DMS 273 (cell line): ENCODE results near the gene TRHDE.

Source experiments
- DNase-seq: peaks from one replicate; lab custom pipeline; 2025; ENCODE audit not compliant: unreplicated experiment; lab: John Stamatoyannopoulos, UW

TRHDE gene, protein sequence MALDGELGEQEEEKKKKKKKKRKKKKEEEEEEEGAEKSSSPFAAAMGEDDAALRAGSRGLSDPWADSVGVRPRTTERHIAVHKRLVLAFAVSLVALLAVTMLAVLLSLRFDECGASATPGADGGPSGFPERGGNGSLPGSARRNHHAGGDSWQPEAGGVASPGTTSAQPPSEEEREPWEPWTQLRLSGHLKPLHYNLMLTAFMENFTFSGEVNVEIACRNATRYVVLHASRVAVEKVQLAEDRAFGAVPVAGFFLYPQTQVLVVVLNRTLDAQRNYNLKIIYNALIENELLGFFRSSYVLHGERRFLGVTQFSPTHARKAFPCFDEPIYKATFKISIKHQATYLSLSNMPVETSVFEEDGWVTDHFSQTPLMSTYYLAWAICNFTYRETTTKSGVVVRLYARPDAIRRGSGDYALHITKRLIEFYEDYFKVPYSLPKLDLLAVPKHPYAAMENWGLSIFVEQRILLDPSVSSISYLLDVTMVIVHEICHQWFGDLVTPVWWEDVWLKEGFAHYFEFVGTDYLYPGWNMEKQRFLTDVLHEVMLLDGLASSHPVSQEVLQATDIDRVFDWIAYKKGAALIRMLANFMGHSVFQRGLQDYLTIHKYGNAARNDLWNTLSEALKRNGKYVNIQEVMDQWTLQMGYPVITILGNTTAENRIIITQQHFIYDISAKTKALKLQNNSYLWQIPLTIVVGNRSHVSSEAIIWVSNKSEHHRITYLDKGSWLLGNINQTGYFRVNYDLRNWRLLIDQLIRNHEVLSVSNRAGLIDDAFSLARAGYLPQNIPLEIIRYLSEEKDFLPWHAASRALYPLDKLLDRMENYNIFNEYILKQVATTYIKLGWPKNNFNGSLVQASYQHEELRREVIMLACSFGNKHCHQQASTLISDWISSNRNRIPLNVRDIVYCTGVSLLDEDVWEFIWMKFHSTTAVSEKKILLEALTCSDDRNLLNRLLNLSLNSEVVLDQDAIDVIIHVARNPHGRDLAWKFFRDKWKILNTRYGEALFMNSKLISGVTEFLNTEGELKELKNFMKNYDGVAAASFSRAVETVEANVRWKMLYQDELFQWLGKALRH

GRCh38 chr12:72272091-72272661 is at the start of gene TRHDE:
TSS of gene TRHDE (plus strand) at chr12:72272370. CDS start at chr12:72272644, 274 bp downstream.
- DNase-seq = peak; percentile 60

GRCh38 chr12:72226510-72226909 is 45.7 kb upstream of the TRHDE start:
- DNase-seq = no peak

- DNase-seq = no peak
Measured at GRCh38 chr12:72228424-72228823, 43.7 kb upstream of the TRHDE start.

DNA sequence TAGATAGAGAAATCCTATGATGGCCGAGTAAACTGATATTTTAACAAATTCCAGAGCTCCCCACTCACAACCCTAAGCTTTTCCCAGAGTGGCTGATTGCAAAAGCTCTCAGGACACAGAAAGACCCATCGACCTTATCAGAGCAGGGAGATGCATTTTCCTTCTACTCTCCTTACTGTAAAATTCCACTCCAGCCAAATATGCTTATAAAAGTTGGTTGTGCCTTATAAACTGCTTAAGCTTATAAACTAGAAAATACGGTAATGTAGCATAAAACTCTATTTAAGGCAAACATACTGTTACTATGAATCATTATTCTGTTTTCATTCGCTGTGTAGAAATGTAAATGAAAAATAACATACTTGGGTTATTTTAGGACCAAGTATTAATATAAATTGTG is 41.6 kb upstream of the TRHDE start:
- DNase-seq = no peak

GRCh38 chr12:72234886-72235285 is 37.3 kb upstream of the TRHDE start:
- no peak for DNase-seq

GRCh38 chr12:72236071-72236705 is 36.0 kb upstream of the TRHDE start:
- no peak for DNase-seq

- DNase-seq = no peak
Measured at GRCh38 chr12:72241552-72241951, 30.6 kb upstream of the TRHDE start.

GRCh38 chr12:72242946-72243345 is 29.2 kb upstream of the TRHDE start:
- DNase-seq = no peak

DNA sequence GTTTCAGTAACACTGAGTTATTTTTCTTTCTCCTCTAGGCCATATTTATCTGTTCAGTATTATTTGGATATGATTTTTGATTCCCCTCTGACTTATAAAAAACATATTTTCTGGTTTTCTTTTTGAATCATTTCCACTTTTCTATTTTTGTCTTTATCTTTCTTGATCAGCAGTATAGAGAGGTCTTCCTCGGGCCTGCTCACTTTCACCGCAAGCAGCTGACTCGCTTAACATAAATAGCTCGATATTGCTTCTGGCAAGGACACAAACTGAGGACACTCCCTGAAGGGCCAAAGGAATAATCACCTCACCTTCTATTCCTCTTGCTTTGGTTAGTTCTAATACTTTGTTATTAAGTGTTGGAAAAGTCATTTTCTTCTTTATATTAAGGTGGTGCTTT is 25.8 kb upstream of the TRHDE start:
- DNase-seq = no peak

DNA sequence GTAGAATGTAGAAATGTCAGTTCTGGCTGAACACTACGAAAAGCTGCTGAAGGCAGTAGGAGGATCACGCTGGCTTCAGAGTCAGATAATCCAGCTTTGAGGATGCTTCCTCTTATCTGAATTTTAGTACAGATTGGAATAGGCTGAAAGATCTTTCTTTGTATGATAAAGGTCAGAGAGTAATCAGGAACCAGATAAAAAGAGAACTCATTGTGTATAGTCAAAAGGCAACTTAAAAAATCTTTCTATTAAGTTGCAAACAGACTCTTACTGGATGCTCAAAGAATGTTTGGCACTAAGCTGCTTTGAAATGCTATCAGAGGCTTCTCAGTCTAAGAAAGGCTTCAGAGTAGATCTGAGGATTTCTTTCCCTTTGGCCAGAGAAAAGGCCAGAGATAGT is 21.8 kb upstream of the TRHDE start:
- no peak for DNase-seq

GRCh38 chr12:72256725-72257124 is 15.4 kb upstream of the TRHDE start:
- no peak for DNase-seq

DNA sequence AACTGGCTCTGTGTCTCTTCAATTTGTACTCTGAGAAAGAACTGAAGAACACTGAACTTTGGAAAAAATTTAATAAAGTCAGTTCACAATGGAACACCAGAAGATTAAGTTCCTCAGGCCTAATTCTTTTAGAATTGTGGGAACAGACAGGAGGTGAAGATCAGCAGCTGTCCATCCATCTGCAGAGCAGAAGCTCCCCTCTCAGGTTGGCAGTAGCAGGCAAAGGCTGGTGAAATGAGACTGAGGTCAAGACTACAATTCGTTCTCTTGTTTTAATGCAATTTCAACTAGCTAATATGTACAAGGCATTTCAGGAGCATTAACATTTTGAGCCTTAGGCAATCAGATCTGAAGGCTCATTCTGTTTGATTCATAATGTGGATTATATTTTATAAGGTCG is 10.3 kb upstream of the TRHDE start:
- peak; percentile 11 for DNase-seq

GRCh38 chr12:72264548-72265175 is 7.5 kb upstream of the TRHDE start:
- peak; percentile 48 for DNase-seq

GRCh38 chr12:72267974-72268373 is 4.2 kb upstream of the TRHDE start:
- no peak for DNase-seq

GRCh38 chr12:72268386-72268785 is 3.8 kb upstream of the TRHDE start:
- DNase-seq = no peak

DNA sequence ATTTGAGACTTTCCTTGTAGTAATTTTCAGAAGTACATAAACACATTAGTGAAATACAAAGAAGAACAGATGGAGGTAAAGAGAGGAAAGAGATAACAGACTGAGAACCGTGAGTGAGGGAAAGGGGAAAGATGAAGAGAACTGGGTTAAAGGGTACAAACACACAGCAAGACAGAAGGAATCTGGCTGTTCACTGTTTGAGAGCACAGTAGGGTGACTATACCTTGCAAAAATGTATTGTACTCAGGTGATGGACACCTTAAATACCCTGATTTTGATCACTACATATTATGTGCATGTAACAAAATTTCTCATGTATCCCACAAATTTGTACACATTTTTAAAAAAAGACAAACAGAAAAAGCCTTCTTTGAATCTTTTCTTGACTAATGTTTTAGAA is 2.7 kb upstream of the TRHDE start:
- DNase-seq = no peak

- no peak for DNase-seq
Measured at GRCh38 chr12:72270246-72270645, 1.9 kb upstream of the TRHDE start.

GRCh38 chr12:72270961-72271360 is 1.2 kb upstream of the TRHDE start:
- no peak for DNase-seq

DNA sequence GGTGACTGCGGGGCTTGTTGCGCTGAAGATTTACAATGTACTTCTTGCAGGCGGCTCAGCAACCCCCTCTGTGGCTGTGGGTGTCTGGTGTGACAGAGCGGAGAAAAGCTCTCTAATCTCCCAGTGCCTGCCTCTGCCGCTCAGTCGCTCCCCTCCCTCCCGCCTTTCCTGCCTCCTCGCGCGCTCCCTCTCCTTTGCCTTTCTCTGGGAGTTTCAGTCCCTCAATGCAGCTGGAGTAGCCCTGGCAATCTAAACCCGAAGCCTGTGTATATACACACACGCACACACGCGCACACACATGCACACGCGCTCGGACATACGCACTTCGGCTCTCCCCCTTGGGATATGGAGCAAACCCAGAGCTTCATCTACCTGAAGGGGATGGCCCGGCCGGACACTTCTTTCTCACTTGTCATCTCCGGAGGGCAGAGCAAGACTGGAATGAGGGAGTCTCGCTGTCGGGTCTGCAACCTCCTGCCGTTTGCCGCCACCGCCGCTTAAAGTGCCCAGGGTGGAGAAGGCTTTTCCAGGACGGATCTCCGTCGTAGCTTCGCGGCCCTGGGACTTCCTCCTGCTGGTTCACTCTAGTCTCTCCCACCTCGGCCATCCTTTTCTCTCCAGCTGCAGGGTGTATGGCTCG is 599 bp upstream of the TRHDE start:
- DNase-seq = peak; percentile 55
